Kidney epithelial cell (primary cell): ENCODE measurements around the gene GZF1. TPM values are rescaled to one million over a fixed set of nuclear protein-coding genes. Genes with fewer than 3 reads are reported as not detected.

Experiments used
- DNase-seq: peaks from one replicate; pipeline ENCODE4 v3.0.0-alpha.2; 2010; ENCODE audit warnings: low read depth
- H3K27me3 ChIP-seq: 2 replicates; pipeline ENCODE4 v1.6.0; 2011; ENCODE audit warnings: low read length; ENCODE audit not compliant: control insufficient read depth, insufficient read depth
- H3K36me3 ChIP-seq: 2 replicates; pipeline ENCODE4 v1.5.1; 2011; ENCODE audit warnings: low read length; ENCODE audit not compliant: control insufficient read depth, insufficient read depth
- H3K4me3 ChIP-seq: 2 replicates; pipeline ENCODE4 v1.5.1; 2011; ENCODE audit warnings: low read depth, mild to moderate bottlenecking, control low read depth, low read length
- total RNA-seq: library from RNA; depleted of rRNA; stranded (reverse); fragments of >200 nt; gene quantifications from 2 replicates; pipeline ENCODE4 v1.2.3, GENCODE V29; 2015
- TF ChIP-seq, protein P1 (sequence below): IDR thresholded peaks from 2 replicates; pipeline ENCODE4 v1.5.1; 2011; ENCODE audit warnings: mild to moderate bottlenecking, moderate library complexity, low read length, control low read depth, inconsistent platforms; ENCODE audit not compliant: insufficient read depth, poor library complexity, severe bottlenecking

Gene GZF1
- total RNA-seq, 1 donor from 2014 or later, result 13.0 TPM

DNA sequence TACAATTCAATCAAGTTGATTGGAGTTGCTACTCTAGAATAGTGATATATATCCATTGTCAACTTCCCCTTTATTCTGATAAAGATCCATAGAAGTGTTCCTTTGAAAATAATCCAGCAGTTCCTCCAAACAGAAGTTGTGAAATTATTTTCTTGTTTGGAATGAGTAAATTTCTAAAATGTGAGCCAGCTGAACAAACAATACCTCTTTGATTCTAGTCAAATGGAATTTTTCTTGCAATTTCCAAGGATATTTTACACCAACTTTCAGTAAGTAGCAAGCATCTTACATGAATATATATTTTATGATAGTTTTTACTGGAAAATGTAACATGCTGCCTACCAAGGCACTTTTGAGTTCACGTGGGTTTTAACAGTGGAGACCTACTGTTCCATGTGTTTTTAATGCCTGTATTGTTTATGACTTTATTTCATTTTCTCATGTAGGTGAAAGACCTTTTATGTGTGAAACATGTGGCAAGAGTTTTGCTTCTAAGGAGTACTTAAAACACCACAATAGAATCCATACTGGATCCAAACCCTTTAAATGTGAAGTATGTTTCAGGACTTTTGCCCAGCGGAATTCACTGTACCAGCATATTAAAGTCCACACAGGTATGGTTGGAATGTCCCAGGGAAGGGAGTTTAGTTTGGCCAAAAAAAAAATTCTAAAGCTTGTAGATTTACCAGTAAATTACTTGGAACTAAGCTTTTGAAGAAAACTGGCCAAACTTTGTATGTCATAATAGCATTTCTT lies 6.5 kb downstream of the GZF1 start:
- H3K27me3 ChIP-seq, result no peaks in the 10 kb centered on the region
- peaks cover 2% of the 10 kb centered on the region for H3K36me3 ChIP-seq
- DNase-seq, result no peak
- TF ChIP-seq, protein P1, sequence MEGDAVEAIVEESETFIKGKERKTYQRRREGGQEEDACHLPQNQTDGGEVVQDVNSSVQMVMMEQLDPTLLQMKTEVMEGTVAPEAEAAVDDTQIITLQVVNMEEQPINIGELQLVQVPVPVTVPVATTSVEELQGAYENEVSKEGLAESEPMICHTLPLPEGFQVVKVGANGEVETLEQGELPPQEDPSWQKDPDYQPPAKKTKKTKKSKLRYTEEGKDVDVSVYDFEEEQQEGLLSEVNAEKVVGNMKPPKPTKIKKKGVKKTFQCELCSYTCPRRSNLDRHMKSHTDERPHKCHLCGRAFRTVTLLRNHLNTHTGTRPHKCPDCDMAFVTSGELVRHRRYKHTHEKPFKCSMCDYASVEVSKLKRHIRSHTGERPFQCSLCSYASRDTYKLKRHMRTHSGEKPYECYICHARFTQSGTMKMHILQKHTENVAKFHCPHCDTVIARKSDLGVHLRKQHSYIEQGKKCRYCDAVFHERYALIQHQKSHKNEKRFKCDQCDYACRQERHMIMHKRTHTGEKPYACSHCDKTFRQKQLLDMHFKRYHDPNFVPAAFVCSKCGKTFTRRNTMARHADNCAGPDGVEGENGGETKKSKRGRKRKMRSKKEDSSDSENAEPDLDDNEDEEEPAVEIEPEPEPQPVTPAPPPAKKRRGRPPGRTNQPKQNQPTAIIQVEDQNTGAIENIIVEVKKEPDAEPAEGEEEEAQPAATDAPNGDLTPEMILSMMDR, result no peak
- H3K4me3 ChIP-seq, result no peak overlapping the region

DNA sequence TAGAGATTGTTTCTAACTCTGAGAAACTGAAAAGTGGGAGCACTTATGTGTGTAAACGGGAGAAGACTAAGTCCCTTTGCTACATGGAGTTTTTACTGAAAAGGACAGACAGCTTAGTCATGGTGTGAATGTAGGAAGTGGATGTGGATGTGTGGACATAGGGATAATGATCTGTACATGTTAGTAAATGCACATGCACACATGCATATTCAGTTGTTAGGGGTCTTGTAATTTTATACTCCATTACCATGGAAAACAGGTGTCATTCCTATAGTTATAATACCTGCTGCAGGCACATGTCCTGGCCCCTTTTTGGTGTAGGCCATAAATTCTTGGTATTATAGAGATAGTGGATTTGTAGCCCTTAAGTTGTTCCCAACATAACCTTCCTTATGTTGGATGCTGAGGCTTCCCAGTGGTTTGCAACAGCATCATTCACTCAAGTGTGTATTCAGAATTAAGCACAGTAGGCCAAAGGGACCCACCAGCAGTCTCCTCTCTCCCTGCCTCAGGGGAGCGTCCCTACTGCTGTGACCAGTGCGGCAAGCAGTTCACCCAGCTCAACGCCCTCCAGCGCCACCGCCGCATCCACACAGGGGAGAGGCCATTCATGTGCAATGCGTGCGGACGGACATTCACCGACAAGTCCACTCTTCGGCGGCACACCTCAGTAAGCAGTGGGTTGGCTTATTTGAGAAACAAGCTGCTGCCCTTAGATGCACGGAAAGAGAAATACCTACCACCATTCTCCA lies 7.3 kb downstream of the GZF1 start:
- Histone ChIP-seq H3K27me3 (no peaks in the 10 kb centered on the region), H3K36me3 (peaks cover 2% of the 10 kb centered on the region), H3K4me3 (no peak overlapping the region)
- no peak for DNase-seq
- TF ChIP-seq, protein P1, result no peak

GRCh38 chr20:23370274-23370673 lies 8.3 kb downstream of the GZF1 start:
- H3K4me3 ChIP-seq, result no peak overlapping the region
- H3K27me3 ChIP-seq, result no peaks in the 10 kb centered on the region
- TF ChIP-seq, protein P1, result no peak
- no peak for DNase-seq
- peaks cover 2% of the 10 kb centered on the region for H3K36me3 ChIP-seq

- Histone ChIP-seq H3K36me3 (peaks cover 4% of the 10 kb centered on the region), H3K4me3 (no peak overlapping the region)
Measured at GRCh38 chr20:23370873-23371272, 8.9 kb downstream of the GZF1 start.

GRCh38 chr20:23371496-23371895 lies 9.5 kb downstream of the GZF1 start:
- no peaks in the 10 kb centered on the region for H3K27me3 ChIP-seq
- TF ChIP-seq, protein P1, result no peak
- peaks cover 4% of the 10 kb centered on the region for H3K36me3 ChIP-seq
- no peak overlapping the region for H3K4me3 ChIP-seq
- DNase-seq, result no peak

More at GRCh38 chr20:23370873-23371272, 8.9 kb downstream of the GZF1 start:
- no peak for DNase-seq
- TF ChIP-seq, protein P1, result no peak
- no peaks in the 10 kb centered on the region for H3K27me3 ChIP-seq
